Activated CD4-positive, alpha-beta T cell treated with anti-CD3 and anti-CD28 coated beads for 4 hours (primary cell): ENCODE measurements around the gene FAM149A.

Source experiments
- DNase-seq, 2 donors: peaks; one replicate each; pipeline ENCODE4 v3.0.0-alpha.2; 2020

FAM149A gene

GRCh38 chr4:186104114-186104889 lies at the start of gene FAM149A:
Gene FAM149A (plus strand): TSS chr4:186104704.
- DNase-seq: peak; percentile 19 to 54

GRCh38 chr4:186058253-186058979 lies 46.1 kb upstream of the FAM149A start:
- no peak for DNase-seq

- no peak for DNase-seq
Observed at GRCh38 chr4:186058980-186059316, 45.6 kb upstream of the FAM149A start.

GRCh38 chr4:186061921-186062320 lies 42.6 kb upstream of the FAM149A start:
- DNase-seq: no peak

- peak in 1 of 2 donors; percentile 15 for DNase-seq
Observed at GRCh38 chr4:186067757-186068385, 36.6 kb upstream of the FAM149A start.

- DNase-seq: no peak
Observed at GRCh38 chr4:186068581-186069348, 35.7 kb upstream of the FAM149A start, which contains the start of gene TLR3. Gene TLR3 (plus strand): TSS chr4:186069156. CDS start chr4:186076620, 7,464 bp downstream.

GRCh38 chr4:186069729-186070128 lies 34.8 kb upstream of the FAM149A start:
- DNase-seq: no peak

- DNase-seq: no peak
Observed at GRCh38 chr4:186072516-186072915, 32.0 kb upstream of the FAM149A start.

GRCh38 chr4:186074189-186074588 lies 30.3 kb upstream of the FAM149A start:
- no peak for DNase-seq

GRCh38 chr4:186078981-186079638 lies 25.4 kb upstream of the FAM149A start:
- no peak for DNase-seq

- DNase-seq: no peak
Observed at GRCh38 chr4:186079694-186080093, 24.8 kb upstream of the FAM149A start.

- no peak for DNase-seq
Observed at GRCh38 chr4:186081202-186081807, 23.2 kb upstream of the FAM149A start.

GRCh38 chr4:186082221-186082620 lies 22.3 kb upstream of the FAM149A start:
- DNase-seq: no peak

GRCh38 chr4:186088523-186088922 lies 16.0 kb upstream of the FAM149A start:
- DNase-seq: no peak

- no peak for DNase-seq
Observed at GRCh38 chr4:186092296-186092695, 12.2 kb upstream of the FAM149A start.

GRCh38 chr4:186095406-186095805 lies 9.1 kb upstream of the FAM149A start:
- DNase-seq: no peak

- no peak for DNase-seq
Observed at GRCh38 chr4:186096681-186097165, 7.8 kb upstream of the FAM149A start.

- DNase-seq: no peak
Observed at GRCh38 chr4:186097386-186097785, 7.1 kb upstream of the FAM149A start.

GRCh38 chr4:186102931-186103330 lies 1.6 kb upstream of the FAM149A start:
- DNase-seq: no peak

- DNase-seq: no peak
Observed at GRCh38 chr4:186104890-186105646, 564 bp downstream of the FAM149A start.
